Measurements from ENCODE around the gene ASGR2. TPM values are rescaled to one million over a fixed set of nuclear protein-coding genes. Genes with fewer than 3 reads are reported as not detected.
"Not testable (repeated sequence)": the region's sequence is repeated elsewhere in the genome, so short reads cannot be mapped to it uniquely, and the experiment has no call there.

The ASGR2 gene
- total and polyA plus RNA-seq, 7 donors: 1.0 to 2.4 (median 1.6) TPM; not detected in 4

DNA sequence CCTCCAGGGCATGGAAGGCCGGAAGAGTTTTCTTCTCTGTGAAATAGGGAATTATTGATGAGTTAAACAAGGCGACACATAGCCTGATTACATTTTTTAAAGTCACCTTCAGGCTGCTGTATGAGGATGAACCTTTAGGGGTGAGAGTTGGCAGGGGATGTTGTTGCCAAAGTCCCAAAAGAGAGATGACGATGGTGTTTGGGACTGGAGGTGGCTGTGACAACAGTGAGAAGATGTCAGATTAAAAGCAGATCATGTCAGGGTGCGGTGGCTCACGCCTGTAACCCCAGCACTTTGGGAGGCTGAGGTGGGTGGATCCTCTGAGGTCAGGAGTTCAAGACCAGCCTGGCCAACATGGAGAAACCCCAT is 16.8 kb upstream of the ASGR2 start:
- H3K27me3 ChIP-seq: peaks cover 0 to 46% (median 12%) of the 10 kb centered on the region in 3 donors
- TF ChIP-seq POLR2AphosphoS5 (IDR thresholded peaks at IDR 0.05): no peak
- TF ChIP-seq EP300 (IDR thresholded peaks at IDR 0.05): no peak
- TF ChIP-seq, protein P1, sequence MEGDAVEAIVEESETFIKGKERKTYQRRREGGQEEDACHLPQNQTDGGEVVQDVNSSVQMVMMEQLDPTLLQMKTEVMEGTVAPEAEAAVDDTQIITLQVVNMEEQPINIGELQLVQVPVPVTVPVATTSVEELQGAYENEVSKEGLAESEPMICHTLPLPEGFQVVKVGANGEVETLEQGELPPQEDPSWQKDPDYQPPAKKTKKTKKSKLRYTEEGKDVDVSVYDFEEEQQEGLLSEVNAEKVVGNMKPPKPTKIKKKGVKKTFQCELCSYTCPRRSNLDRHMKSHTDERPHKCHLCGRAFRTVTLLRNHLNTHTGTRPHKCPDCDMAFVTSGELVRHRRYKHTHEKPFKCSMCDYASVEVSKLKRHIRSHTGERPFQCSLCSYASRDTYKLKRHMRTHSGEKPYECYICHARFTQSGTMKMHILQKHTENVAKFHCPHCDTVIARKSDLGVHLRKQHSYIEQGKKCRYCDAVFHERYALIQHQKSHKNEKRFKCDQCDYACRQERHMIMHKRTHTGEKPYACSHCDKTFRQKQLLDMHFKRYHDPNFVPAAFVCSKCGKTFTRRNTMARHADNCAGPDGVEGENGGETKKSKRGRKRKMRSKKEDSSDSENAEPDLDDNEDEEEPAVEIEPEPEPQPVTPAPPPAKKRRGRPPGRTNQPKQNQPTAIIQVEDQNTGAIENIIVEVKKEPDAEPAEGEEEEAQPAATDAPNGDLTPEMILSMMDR (IDR thresholded peaks at IDR 0.05): no peak
- TF ChIP-seq POLR2A (IDR thresholded peaks at IDR 0.05): no peak
- H3K36me3 ChIP-seq: no peaks in the 10 kb centered on the region
- H3K4me3 ChIP-seq: peak overlapping the region in 2 of 4 donors; percentile 18 to 19
- H3K27ac ChIP-seq: peak overlapping the region in 3 of 4 donors; percentile 27 to 45 (median 37)
- intact Hi-C loops (cut with DNase I): no loop called here
- 87 to 88% methylated on average over 5 of the region's 5 CpGs for WGBS, 2 donors
- no peaks in the 10 kb centered on the region for H3K9me3 ChIP-seq
- no peak for DNase-seq
- H3K4me1 ChIP-seq: no peaks in the 10 kb centered on the region

DNA sequence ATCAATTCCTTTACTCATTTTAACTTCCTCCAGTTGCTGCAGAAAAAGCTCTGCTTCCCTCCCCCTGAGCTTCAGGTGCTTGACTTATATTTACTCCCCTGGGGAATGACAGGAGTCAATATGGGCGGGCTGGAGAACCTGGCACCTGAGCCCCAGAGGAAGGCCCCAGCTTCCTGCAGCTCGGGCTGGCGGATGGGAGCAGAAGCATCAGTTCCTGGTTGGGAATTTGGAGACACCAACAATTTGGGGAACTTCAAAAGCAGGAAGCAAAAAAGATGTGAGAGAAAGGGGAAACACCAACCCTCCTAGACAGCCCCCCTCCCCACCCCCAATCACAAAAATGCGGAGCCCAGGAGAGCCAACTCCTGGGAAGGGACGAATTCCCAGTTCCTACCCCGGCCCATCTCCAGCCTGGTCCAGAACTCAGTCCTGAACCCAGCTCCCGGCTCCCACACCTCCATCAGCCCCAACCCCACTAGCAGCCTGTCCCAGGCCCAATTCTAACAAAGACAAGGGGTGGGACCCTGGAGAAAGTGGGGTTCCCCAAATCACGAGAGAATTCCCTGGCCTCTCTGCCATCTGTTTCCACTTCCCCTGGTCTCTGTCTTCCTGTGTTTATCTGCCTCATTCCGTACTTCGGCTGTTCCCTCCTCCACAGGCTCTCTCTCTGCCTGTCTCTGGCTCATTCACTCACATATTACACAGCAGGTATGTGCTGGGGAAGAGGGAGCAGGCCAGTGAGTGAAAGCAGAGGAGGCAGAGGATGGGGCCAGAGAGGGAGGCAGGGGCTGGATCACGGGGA is 16.2 kb upstream of the ASGR2 start:
- peaks cover 0 to 44% (median 12%) of the 10 kb centered on the region in 3 donors for H3K27me3 ChIP-seq
- peak overlapping the region in 2 of 4 donors; percentile 18 to 19 for H3K4me3 ChIP-seq

DNA sequence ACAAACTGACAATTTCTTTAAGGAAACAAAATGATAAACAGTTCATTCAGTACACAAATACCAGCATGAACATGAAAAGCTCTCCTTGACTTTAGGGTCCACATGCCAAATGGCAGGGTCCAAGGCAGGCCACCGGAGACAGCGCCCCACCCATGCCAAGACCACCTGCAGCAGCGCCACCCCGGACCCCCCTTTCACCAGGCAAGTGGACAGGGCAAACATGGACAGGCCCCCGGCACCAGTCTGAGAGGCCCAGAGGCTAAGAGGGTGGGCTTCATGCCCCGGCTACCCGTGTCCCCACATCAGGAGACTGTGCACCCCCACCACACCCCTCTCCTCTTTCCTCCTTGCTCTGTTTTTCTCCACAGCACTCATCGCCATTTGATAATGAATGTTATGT is 14.7 kb upstream of the ASGR2 start:
- H3K27me3 ChIP-seq: peaks cover 0 to 44% (median 6%) of the 10 kb centered on the region in 3 donors
- no peaks in the 10 kb centered on the region for H3K4me1 ChIP-seq
- no peaks in the 10 kb centered on the region for H3K36me3 ChIP-seq
- no peaks in the 10 kb centered on the region for H3K9me3 ChIP-seq
- WGBS, 2 donors: 89 to 93% methylated on average over 8 of the region's 8 CpGs
- no peak for DNase-seq
- no peak overlapping the region for H3K4me3 ChIP-seq
- H3K27ac ChIP-seq: no peak overlapping the region
- no peak for TF ChIP-seq POLR2AphosphoS5 (IDR thresholded peaks at IDR 0.05)
- no peak for TF ChIP-seq POLR2A (IDR thresholded peaks at IDR 0.05)
- TF ChIP-seq, protein P1 (IDR thresholded peaks at IDR 0.05): no peak
- no peak for TF ChIP-seq EP300 (IDR thresholded peaks at IDR 0.05)
- intact Hi-C loops (cut with DNase I): no loop called here

More for the DNA sequence above, 16.2 kb upstream of the ASGR2 start:
- intact Hi-C loops (cut with DNase I): no loop called here
- 49 to 73% methylated on average over 11 of the region's 11 CpGs for WGBS, 2 donors
- Histone ChIP-seq H3K27ac (peak overlapping the region in 3 of 4 donors; percentile 27 to 45 (median 37)), H3K36me3 (no peaks in the 10 kb centered on the region), H3K4me1 (no peaks in the 10 kb centered on the region), H3K9me3 (no peaks in the 10 kb centered on the region)
- peak in 3 of 4 donors; percentile 20 to 37 (median 22) for TF ChIP-seq POLR2AphosphoS5 (IDR thresholded peaks at IDR 0.05)
- TF ChIP-seq POLR2A (IDR thresholded peaks at IDR 0.05): no peak
- DNase-seq: no peak

DNA sequence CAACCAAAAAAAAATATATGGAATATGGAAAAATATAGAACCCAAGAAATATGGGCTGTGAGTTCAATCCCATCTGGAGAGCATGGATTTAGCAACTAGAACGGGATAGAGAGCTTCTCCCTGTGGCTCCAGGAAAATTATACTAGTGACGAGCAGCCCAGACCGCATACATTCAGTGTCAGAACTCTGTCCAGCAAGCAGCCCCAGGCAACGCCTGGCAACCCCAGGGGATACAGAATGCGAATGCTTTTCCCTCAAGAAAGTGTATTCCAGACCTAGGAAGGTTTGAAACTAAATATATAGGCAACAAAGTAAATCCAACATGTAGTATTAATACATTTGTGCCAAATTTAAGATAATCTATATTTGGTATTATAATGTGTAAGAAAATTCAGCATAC is 13.5 kb upstream of the ASGR2 start:
- H3K9me3 ChIP-seq: no peaks in the 10 kb centered on the region
- H3K27me3 ChIP-seq: peaks cover 0 to 42% (median 0%) of the 10 kb centered on the region in 3 donors
- DNase-seq: no peak
- TF ChIP-seq POLR2A (IDR thresholded peaks at IDR 0.05) (no peak), POLR2AphosphoS5 (IDR thresholded peaks at IDR 0.05) (no peak), EP300 (IDR thresholded peaks at IDR 0.05) (no peak)
- TF ChIP-seq, protein P1 (IDR thresholded peaks at IDR 0.05): no peak
- H3K36me3 ChIP-seq: no peaks in the 10 kb centered on the region
- intact Hi-C loops (cut with DNase I): no loop called here
- no peaks in the 10 kb centered on the region for H3K4me1 ChIP-seq
- WGBS, 2 donors: 74 to 81% methylated on average over 5 of the region's 5 CpGs
- H3K4me3 ChIP-seq: no peak overlapping the region
- H3K27ac ChIP-seq: no peak overlapping the region

DNA sequence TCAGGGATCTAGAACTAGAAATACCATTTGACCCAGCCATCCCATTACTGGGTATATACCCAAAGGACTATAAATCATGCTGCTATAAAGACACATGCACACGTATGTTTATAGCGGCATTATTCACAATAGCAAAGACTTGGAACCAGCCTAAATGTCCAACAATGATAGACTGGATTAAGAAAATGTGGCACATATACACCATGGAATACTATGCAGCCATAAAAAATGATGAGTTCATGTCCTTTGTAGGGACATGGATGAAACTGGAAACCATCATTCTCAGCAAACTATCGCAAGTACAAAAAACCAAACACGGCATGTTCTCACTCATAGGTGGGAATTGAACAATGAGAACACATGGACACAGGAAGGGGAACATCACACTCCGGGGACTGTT is 12.9 kb upstream of the ASGR2 start:
- DNase-seq; H3K4me3 ChIP-seq; H3K27ac ChIP-seq; intact Hi-C loops (cut with DNase I); H3K9me3 ChIP-seq; H3K4me1 ChIP-seq; H3K36me3 ChIP-seq: not testable (repeated sequence)
- H3K27me3 ChIP-seq: peaks cover 0 to 36% (median 0%) of the 10 kb centered on the region in 3 donors
- 89 to 93% methylated on average over 5 of the region's 5 CpGs for WGBS, 2 donors

DNA sequence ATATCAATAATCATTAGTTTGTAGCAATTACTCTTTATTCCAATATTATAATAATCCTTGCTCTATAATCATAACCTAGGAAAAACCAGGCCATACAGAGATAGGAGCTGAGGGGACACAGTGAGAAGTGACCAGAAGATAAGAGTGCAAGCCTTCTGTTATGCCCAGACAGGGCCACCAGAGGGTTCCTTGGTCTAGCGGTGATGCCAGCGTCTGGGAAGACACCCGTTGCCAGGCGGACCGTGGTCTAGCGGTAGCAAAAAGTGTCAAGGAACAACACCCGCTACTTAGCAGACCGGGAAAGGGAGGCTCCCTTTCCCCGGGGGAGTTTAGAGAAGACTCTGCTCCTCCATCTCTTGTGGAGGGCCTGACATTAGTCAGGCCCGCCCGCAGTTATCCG is 11.8 kb upstream of the ASGR2 start:
- H3K4me1 ChIP-seq; intact Hi-C loops (cut with DNase I); DNase-seq; H3K9me3 ChIP-seq; H3K4me3 ChIP-seq; H3K27ac ChIP-seq; H3K36me3 ChIP-seq: not testable (repeated sequence)
- H3K27me3 ChIP-seq: peaks cover 0 to 29% (median 0%) of the 10 kb centered on the region in 3 donors
- WGBS, 2 donors: 76 to 90% methylated on average over 12 of the region's 12 CpGs
